ENCODE measurements around the gene MIDN.

Gene MIDN

DNA sequence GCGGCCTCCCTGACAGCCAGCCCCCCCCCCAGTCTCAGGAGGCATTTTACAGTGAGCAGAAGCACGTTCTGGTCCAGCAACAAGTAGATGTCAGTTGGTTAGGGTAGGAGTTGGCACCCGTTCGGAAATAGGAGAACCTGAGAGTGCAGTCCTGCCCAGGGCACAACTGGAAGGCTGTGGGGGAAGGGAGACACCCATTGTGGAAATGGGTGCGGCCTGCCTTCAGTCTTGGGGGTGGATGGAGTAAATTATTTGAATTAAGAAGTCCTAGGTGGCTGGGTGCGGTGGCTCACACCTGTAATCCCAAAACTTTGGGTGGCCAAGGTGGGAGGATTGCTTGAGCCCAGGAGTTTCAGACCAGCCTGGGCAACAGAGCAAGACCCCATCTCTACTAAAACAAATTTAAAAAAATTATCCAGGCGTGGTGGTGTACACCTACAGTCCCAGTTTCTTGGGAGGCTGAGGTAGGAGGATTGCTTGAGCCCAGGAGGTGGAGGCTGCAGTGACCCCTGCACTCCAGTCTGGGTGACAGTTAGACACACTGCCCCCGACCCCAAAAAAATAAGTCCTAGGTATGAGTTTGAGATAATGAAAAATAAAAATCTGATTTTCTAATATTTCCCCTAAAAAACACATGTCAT, 21.9 kb downstream of the MIDN start:
- DNase-seq (ENCODE audit: low read depth in 2 of 2): no peak

- no peak for DNase-seq (ENCODE audit: low read depth in 2 of 2)
These were observed 22.6 kb downstream of the MIDN start for GRCh38 chr19:1270854-1271527.

DNA sequence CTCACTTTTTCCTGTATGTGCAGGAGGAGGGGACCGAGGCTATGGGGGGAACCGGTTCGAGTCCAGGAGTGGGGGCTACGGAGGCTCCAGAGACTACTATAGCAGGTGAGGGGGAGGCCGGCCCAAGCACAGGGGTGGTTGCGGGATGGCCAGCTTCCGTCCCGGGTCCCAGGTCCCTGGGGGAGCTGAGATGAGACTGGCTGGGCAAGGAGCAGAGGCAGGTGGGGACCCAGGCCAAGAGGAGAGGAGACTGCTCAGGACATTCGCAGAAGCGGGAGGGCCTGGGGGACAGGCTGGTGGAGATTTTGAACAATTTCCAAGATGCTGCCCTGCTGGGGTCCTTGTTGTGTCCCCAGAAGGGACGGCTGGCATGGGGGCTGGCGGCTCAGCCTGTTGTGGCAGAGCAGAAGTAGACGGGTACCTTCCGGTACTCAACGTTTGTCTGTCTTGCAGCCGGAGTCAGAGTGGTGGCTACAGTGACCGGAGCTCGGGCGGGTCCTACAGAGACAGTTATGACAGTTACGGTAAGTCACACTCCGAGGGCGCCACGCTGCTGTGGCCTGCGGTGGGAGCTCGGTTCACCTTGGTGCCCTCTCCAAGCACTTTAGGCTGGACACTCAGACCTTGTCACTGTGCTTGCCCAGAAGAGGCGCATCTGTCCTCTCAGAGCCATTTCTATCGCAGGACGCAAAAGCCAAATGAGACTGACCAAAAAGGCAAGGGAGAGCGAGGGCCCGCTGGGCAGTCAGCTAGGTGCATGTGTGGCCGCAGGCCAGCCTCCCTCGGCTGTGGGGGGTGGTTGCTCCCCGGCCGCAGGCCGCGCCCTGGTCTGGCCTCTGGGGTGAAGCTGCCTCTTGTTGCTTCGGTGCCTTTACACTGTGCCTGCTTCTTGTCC, 23.4 kb downstream of the MIDN start:
- DNase-seq (ENCODE audit: low read depth in 2 of 2): no peak

DNA sequence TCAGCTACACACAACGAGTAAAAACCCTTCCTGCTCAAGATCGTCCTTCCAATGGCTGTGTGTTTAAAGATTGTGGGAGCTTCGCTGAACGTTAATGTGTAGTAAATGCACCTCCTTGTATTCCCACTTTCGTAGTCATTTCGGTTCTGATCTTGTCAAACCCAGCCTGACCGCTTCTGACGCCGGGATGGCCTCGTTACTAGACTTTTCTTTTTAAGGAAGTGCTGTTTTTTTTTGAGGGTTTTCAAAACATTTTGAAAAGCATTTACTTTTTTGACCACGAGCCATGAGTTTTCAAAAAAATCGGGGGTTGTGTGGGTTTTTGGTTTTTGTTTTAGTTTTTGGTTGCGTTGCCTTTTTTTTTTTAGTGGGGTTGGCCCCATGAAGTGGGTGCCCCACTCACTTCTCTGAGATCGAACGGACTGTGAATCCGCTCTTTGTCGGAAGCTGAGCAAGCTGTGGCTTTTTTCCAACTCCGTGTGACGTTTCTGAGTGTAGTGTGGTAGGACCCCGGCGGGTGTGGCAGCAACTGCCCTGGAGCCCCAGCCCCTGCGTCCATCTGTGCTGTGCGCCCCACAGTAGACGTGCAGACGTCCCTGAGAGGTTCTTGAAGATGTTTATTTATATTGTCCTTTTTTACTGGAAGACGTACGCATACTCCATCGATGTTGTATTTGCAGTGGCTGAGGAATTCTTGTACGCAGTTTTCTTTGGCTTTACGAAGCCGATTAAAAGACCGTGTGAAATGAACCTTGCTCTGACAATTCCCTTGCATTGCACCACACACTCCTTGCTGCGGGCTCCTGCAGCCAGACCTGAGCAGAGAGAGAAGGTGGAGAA, 24.3 kb downstream of the MIDN start:
- no peak for DNase-seq (ENCODE audit: low read depth in 2 of 2)

- DNase-seq (ENCODE audit: low read depth in 2 of 2): no peak
These were observed 25.1 kb downstream of the MIDN start for GRCh38 chr19:1273263-1274041.

- DNase-seq (ENCODE audit: low read depth in 2 of 2): no peak
These were observed 25.9 kb downstream of the MIDN start for GRCh38 chr19:1274081-1274851.

- no peak for DNase-seq (ENCODE audit: low read depth in 2 of 2)
These were observed 26.5 kb downstream of the MIDN start for GRCh38 chr19:1274852-1275259.

DNA sequence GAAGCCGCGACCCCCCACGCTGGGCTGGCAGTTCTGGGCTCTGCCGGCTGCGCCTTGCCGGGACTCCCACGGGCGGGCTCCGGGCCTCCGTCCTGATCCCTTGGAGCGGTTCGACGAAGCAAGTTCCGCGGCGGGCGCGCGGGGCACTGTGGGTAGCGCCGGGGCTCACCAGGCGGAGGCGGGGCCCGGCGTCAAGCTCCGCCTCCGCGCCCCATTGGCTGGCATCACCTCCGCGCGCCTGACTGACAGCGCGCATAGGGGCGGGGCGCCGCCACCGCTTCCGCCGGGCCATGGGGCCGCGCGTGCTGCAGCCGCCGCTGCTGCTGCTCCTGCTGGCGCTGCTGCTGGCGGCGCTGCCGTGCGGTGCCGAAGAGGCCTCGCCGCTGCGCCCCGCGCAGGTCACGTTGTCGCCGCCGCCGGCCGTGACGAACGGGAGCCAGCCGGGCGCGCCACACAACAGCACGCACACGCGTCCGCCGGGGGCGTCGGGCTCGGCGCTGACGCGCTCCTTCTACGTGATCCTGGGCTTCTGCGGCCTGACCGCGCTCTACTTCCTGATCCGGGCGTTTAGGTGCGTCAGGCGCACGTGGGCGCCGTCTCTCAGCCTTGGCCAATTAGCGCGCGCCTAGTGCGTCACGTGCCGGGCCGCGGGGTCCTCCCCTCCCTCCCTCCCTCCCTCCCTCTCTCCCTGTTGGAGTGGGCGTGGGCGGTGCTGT, 27.0 kb downstream of the MIDN start, which contains the start of gene FAM174C:
TSS of gene FAM174C (plus strand) at position 271 of the 716 bp plus-strand sequence. CDS start at position 291, 20 bp downstream.
- DNase-seq (ENCODE audit: low read depth in 2 of 2): peak; percentile 87

GRCh38 chr19:1275976-1276627, 27.7 kb downstream of the MIDN start:
- no peak for DNase-seq (ENCODE audit: low read depth in 2 of 2)

- DNase-seq (ENCODE audit: low read depth in 2 of 2): no peak
These were observed 28.2 kb downstream of the MIDN start for GRCh38 chr19:1276628-1277022.

DNA sequence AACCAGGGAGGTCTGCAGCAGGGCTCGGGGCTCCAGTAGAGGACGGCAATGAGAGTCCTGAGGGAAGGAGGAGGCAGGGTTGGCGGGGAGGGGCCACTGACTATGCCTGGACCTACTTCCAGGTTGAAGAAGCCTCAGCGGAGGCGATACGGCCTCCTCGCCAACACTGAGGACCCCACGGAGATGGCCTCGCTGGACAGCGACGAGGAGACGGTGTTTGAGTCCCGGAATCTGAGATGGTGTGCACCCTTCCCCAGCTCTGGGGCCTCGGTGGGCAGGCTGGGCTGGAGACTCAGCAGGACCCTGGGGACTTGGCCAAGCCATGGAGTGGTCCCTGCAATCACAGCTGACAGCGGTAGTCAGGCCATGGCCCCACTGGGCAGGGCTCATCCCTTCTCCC, 28.7 kb downstream of the MIDN start:
- DNase-seq (ENCODE audit: low read depth in 2 of 2): no peak

DNA sequence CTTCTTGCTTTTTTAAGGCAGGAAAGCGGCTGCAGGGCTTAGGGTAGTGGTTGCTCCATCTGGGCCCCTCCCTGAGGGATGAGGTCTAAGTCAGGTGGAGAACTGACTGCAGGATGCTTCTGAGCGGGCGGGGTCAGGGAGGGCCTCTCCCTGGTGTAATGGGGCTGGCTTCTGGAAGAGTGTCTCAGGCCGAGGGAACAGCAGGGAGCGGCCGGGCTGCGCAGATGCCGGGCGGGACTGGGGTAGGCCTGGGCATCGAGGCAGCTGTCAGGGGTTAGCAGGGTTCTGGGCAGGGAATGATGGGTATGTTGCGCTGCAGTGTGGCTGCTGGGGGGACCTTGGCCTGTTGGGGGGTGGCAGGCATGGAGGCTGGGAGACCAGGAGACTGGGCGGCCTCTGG, 29.7 kb downstream of the MIDN start:
- DNase-seq (ENCODE audit: low read depth in 2 of 2): no peak

GRCh38 chr19:1278713-1279660, 30.6 kb downstream of the MIDN start:
- DNase-seq (ENCODE audit: low read depth in 2 of 2): no peak

DNA sequence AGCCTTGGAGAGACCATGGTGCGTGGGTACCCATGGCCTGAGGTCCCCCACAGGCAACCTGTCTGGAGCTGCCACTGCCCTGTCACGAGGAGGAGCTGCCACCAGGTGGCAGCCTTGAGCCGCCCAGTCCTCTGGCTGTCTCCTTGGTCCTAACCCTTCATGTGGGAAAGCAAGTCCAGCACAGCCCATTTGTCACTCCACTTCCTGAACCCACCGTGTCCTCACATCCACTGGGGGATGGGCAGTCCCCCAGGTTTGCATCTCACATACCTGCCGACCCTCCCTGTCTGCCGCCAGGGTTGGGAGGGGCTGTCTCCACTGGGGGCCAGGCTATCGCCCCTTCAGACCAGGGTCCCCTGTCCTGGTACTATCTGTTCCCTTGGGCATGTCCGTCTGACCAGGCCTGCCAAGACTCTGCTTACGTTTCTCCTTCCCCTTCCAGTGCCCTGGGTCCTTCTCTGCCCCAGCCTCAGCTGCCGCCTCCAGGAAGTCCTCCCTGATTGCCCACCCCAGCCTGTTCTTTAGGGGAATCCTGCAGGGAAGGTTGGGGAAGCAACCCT, 31.5 kb downstream of the MIDN start:
- DNase-seq (ENCODE audit: low read depth in 2 of 2): peak; percentile 57 to 62

DNA sequence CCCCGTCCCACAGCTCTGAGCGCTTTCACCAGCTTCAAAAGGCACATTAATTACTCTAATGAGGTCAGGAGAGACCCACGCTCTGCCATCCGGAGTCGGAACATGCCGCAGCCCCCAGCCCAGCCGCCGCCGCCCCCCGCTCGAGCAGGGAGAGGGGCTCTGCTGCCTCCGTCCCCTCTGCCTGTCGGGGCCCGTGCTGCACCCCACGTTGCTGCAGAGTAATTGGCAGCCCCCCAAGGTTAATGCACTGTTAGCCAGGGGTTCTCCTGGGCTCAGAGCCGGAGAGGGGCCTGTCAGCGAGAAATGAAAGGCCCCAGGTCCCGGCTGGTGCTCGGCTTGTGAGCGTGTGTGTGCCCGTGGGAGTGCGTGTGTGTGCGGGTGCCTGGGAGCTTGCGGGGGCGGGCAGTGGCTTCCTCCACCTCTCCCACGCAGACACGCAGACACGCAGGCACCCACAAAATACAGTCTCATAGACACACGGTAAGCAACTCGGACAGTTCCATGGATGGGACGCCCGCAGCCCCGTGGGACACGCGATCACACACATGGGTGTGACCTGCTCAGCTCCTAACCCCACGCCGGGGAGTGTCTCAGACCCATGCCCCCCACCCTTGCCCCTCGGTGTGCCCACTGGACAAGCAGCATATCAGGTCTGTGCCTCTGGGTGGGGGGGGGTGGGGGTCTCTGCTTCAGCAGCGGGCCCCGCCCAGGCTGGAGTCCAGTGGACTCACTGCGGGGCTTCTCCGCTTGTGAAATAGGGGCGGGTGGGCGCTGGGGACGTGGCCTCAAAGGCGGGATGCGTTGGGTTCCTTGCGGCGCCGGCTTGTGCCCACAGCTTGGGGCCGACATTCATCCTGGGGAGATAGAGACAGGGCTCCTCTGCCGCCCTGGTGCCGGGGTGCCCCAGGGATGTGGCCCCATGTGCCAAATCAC, 32.5 kb downstream of the MIDN start:
- no peak for DNase-seq (ENCODE audit: low read depth in 2 of 2)

GRCh38 chr19:1281569-1282287, 33.3 kb downstream of the MIDN start:
- DNase-seq (ENCODE audit: low read depth in 2 of 2): no peak

All from stimulated activated CD4-positive, alpha-beta T cell treated with anti-CD3 and anti-CD28 coated beads, Interleukin-1b, Interleukin-23, amount 100 ng/mL, for 1 hour (primary cell).